Spleen (tissue), 11 donors: ENCODE results near the gene ADAM10. TPM values are rescaled to one million over a fixed set of nuclear protein-coding genes. Genes with fewer than 3 reads are reported as not detected.

Experiments
- DNase-seq: peaks from one replicate; pipeline ENCODE4 v3.0.0-alpha.2; 2020
- H3K27ac ChIP-seq, 8 donors: fragments of 200-600 bp; sonication (generic) in 7 of 8; 1 replicate in 4 of 8; 2 replicates in 4 of 8; pipeline versions ENCODE4 v1.5.0 to v1.8.0; 2016 to 2021; ENCODE audit warnings: inconsistent platforms in 4 of 8, mild to moderate bottlenecking in 4 of 8, moderate library complexity in 1 of 8
- H3K27me3 ChIP-seq, 7 donors: fragments of 200-600 bp; sonication (generic) in 6 of 7; replicated peaks in 1 of 7; 1 replicate in 4 of 7; 2 replicates in 3 of 7; pipeline versions ENCODE4 v1.5.0 to v1.8.0; 2016 to 2021; ENCODE audit warnings: inconsistent platforms in 3 of 7, mild to moderate bottlenecking in 1 of 7
- H3K36me3 ChIP-seq, 6 donors: fragments of 200-600 bp; sonication (generic) in 5 of 6; 1 replicate in 4 of 6; 2 replicates in 2 of 6; pipeline versions ENCODE4 v1.5.0 to v1.8.0; 2016 to 2021; ENCODE audit warnings: inconsistent platforms in 2 of 6
- H3K4me1 ChIP-seq, 6 donors: fragments of 200-600 bp; sonication (generic) in 5 of 6; 1 replicate in 3 of 6; 2 replicates in 3 of 6; pipeline versions ENCODE4 v1.5.0 to v1.8.0; 2016 to 2021; ENCODE audit warnings: inconsistent platforms in 3 of 6
- H3K4me3 ChIP-seq, 8 donors: fragments of 200-600 bp; sonication (generic) in 7 of 8; 1 replicate in 4 of 8; 2 replicates in 4 of 8; pipeline versions ENCODE4 v1.5.0 to v1.8.0; 2016 to 2021; ENCODE audit warnings: inconsistent platforms in 4 of 8, mild to moderate bottlenecking in 4 of 8, moderate library complexity in 2 of 8
- H3K9me3 ChIP-seq, 8 donors: fragments of 200-600 bp; sonication (generic) in 7 of 8; 1 replicate in 4 of 8; 2 replicates in 4 of 8; pipeline versions ENCODE4 v1.5.0 to v1.8.0; 2016 to 2021; ENCODE audit warnings: inconsistent platforms in 4 of 8
- CTCF ChIP-seq, 11 experiments: fragments of 200-600 bp in 7 of 11; fragments of 450-650 bp in 4 of 11; sonication (generic) in 4 of 11; IDR thresholded peaks in 8 of 11; conservative IDR thresholded peaks in 3 of 11; 1 replicate in 7 of 11; 2 replicates in 4 of 11; pipeline versions ENCODE4 v1.4.0 to v1.8.0; 2016 to 2021; ENCODE audit warnings: antibody characterized with exemption in 11 of 11, inconsistent platforms in 4 of 11, mild to moderate bottlenecking in 1 of 11
- POLR2A ChIP-seq, 3 donors: fragments of 450-650 bp; IDR thresholded peaks; one replicate each; pipeline ENCODE4 v1.5.1; 2017; ENCODE audit warnings: antibody characterized with exemption in 3 of 3, mild to moderate bottlenecking in 1 of 3
- POLR2AphosphoS5 ChIP-seq, 3 donors: sonication (generic); formaldehyde crosslinking; IDR thresholded peaks; one replicate each; pipeline ENCODE4 v1.5.1; 2017; ENCODE audit warnings: antibody characterized with exemption in 3 of 3
- WGBS, 5 donors: extraction: QIAGEN DNeasy Blood & Tissue Kit in 3 of 5; methylation state at CpG; one replicate each; pipeline versions ENCODE4 v1.1.5 to v1.1.7; 2013 to 2018; 5-methylcytosine and 5-hydroxymethylcytosine counted together
- intact Hi-C: fragments of 100-400 bp; cut with DNase I; formaldehyde crosslinking; loops from one replicate; pipeline ENCODE4 v1.15.0; 2023; ENCODE audit warnings: low total_unique reads
- polyA plus RNA-seq, 3 donors: library from polyadenylated mRNA; stranded (reverse); fragments of 200-250 nt; gene quantifications; one replicate each; pipeline ENCODE4 v1.2.1, GENCODE V29; 2013
- total RNA-seq, 7 donors: library from RNA; depleted of rRNA in 3 of 7; stranded (reverse); fragments of >200 nt in 3 of 7; fragmentation: NEBNext Ultra II Directional in 4 of 7; extraction: Animal tissue kit (Norgen Biotek cat#: 25700) in 4 of 7; gene quantifications; one replicate each; pipeline versions ENCODE4 v1.1.0 to v1.2.1, GENCODE V29; 2016 to 2021
- donor health status: healthy with polysubstance abuse.
- donor health status: DM: no; HTN: no; CAD: no; lungs with moderate emphysema.
- donor health status: DM: no; HTN: no; CAD: no.
- donor health status: Bipolar disorder and iron deficiency.
- donor health status: healthy.
- donor health status: DM: no; HTN: no; CAD: no.
- donor health status: DM: yes; HTN: yes; CAD: no.

The ADAM10 gene
- total and polyA plus RNA-seq, 10 donors, result 7.6 to 205 (median 123) TPM

GRCh38 chr15:58551084-58551763 lies 198.3 kb downstream of the ADAM10 start:
- peaks cover 0 to 30% (median 14%) of the 10 kb centered on the region in 6 donors for H3K4me1 ChIP-seq
- H3K27me3 ChIP-seq, result peaks cover 0 to 4% (median 0%) of the 10 kb centered on the region in 7 donors
- TF ChIP-seq CTCF (IDR thresholded peaks at IDR 0.05 in 8 of 11, conservative IDR thresholded peaks at IDR 0.05 in 3 of 11) (no peak), POLR2A (IDR thresholded peaks at IDR 0.05) (no peak)
- H3K4me3 ChIP-seq, result no peak overlapping the region
- no peaks in the 10 kb centered on the region for H3K9me3 ChIP-seq
- DNase-seq, result no peak
- 55 to 63% (median 59%) methylated on average over 10 of the region's 10 CpGs for WGBS, 5 donors
- peak overlapping the region in 5 of 8 donors; percentile 45 to 65 (median 62) for H3K27ac ChIP-seq
- intact Hi-C loops, result no loop called here
- H3K36me3 ChIP-seq, result no peaks in the 10 kb centered on the region

GRCh38 chr15:58549785-58550074 lies 199.8 kb downstream of the ADAM10 start:
- DNase-seq, result no peak
- Histone ChIP-seq H3K4me3 (no peak overlapping the region), H3K4me1 (peaks cover 0 to 29% (median 7%) of the 10 kb centered on the region in 6 donors), H3K27me3 (peaks cover 0 to 4% (median 0%) of the 10 kb centered on the region in 7 donors), H3K9me3 (no peaks in the 10 kb centered on the region), H3K36me3 (no peaks in the 10 kb centered on the region), H3K27ac (no peak overlapping the region)
- TF ChIP-seq CTCF (IDR thresholded peaks at IDR 0.05 in 8 of 11, conservative IDR thresholded peaks at IDR 0.05 in 3 of 11) (no peak), POLR2A (IDR thresholded peaks at IDR 0.05) (no peak), POLR2AphosphoS5 (IDR thresholded peaks at IDR 0.05) (no peak)
- intact Hi-C loops, result no loop called here
- 93 to 99% (median 97%) methylated on average over 7 of the region's 7 CpGs for WGBS, 5 donors

DNA sequence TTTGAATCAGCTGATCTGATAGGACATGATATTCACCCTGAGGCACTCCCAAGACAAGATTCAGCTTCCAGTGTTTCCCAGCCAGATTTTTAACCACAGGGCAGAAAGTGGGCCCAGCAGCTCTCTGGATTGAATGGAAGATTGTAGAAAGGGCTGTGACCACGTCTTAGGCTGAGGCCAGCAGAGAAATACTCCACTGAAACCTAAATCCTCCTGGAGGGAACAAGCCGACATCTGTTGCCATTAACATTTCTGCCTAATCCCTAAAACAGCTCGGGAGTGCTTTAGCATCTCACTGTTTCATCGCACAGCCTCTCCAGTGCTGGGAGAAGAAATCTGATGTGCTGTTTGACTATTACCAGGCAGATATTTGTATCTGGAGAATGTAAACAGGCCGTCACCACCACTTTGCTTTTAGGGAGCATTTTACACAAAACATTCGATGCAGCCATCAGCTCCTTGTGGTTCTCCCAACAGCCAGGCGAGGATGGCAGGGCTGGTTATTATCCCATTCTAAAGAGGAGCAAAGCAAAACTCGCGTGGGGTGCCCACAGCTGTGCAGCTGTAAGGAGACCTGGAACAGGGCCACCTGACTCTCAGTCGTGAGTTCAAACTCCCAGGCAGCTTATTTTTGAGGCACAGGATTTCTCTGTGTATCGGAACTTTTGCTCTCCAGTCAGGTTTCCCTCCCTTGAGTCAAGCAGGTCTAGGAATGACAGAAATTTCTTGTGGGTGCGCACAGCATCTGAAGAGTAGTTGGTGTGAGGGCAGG lies 200.3 kb downstream of the ADAM10 start:
- WGBS, 5 donors, result 86 to 94% (median 92%) methylated on average over 12 of the region's 12 CpGs
- intact Hi-C loops, result no loop called here
- Histone ChIP-seq H3K9me3 (no peaks in the 10 kb centered on the region), H3K27ac (no peak overlapping the region), H3K36me3 (no peaks in the 10 kb centered on the region), H3K4me3 (no peak overlapping the region), H3K4me1 (peaks cover 0 to 29% (median 7%) of the 10 kb centered on the region in 6 donors), H3K27me3 (peaks cover 0 to 4% (median 0%) of the 10 kb centered on the region in 7 donors)
- TF ChIP-seq CTCF (IDR thresholded peaks at IDR 0.05 in 8 of 11, conservative IDR thresholded peaks at IDR 0.05 in 3 of 11) (no peak), POLR2A (IDR thresholded peaks at IDR 0.05) (no peak), POLR2AphosphoS5 (IDR thresholded peaks at IDR 0.05) (no peak)
- DNase-seq, result no peak

- WGBS, 5 donors, result 92 to 95% (median 93%) methylated on average over 25 to 26 of the region's 26 CpGs
- no peak for TF ChIP-seq CTCF (IDR thresholded peaks at IDR 0.05 in 8 of 11, conservative IDR thresholded peaks at IDR 0.05 in 3 of 11)
- no peak for TF ChIP-seq POLR2A (IDR thresholded peaks at IDR 0.05)
- no peak for TF ChIP-seq POLR2AphosphoS5 (IDR thresholded peaks at IDR 0.05)
- H3K4me1 ChIP-seq, result peaks cover 0 to 29% (median 7%) of the 10 kb centered on the region in 6 donors
- H3K4me3 ChIP-seq, result no peak overlapping the region
- H3K27me3 ChIP-seq, result peaks cover 0 to 4% (median 0%) of the 10 kb centered on the region in 7 donors
- DNase-seq, result no peak
- no peaks in the 10 kb centered on the region for H3K36me3 ChIP-seq
- intact Hi-C loops, result no loop called here
- no peaks in the 10 kb centered on the region for H3K9me3 ChIP-seq
- no peak overlapping the region for H3K27ac ChIP-seq
These were observed 201.0 kb downstream of the ADAM10 start for GRCh38 chr15:58548308-58549012.
